ENCODE data around the gene TRABD2A.
A peak's percentile ranks its signal among the peaks of the same experiment; 100 is the strongest.

The TRABD2A gene

DNA sequence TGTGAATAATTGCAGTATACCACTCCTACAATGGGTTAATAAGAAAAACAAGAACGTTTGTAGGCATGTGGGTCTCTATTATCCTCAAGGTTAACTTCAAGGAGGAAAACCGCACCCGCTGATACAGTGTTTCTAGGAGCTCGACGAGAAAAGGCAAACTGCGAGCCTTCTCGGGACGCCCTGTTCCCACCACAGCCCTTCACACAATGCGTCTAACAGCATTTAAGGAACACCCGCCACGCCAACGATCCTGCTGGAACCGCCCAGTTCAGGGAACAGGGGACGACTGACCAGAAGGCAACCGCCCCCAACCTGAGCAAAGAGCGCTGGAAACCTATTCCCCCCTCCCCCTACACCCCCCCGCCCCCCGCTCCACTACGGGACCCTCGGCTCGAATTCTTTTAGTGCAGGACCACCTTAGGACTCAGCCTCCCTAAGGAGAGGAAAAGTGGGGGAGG lies 23.9 kb upstream of the TRABD2A start:
- no peak for DNase-seq (ENCODE audit: low spot score)

DNA sequence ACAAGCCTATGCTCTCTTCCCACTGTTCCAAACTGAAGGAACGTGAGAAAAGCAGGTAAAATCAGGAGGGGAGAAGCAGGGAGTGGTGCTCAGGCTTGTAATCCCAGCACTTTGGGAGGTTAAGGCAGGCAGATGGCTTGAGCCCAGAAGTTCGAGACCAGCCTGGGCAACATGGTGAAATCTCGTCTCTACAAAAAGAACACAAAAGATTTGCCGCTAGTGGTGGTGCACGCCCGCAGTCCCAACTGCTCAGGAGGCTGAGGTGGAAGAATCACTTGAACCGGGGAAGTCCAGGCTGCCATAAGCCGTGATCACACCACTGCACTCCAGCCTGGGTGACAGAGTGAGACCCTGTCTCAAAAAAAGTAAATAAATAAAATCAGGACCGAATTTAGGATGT lies 23.3 kb upstream of the TRABD2A start:
- no peak for DNase-seq (ENCODE audit: low spot score)

DNA sequence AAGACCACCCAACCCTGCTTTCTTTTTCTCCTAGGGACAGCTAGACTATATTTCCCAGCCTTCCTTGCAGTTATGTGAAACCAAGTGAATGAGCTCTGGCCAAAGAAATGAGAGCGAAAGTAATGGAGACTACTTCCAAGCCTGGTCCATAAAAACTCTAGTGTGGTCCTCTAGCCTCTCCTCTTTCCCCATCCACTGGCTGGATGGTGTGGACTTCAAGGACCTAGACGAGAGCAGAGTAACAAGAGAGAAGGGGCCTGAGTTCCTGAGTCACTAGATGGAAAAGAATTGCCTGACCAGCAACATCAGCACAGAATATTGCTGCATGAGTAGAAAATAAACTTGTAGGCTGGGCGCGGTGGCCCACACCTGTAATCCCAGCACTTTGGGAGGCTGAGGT lies 21.6 kb upstream of the TRABD2A start:
- DNase-seq (ENCODE audit: low spot score), result no peak

DNA sequence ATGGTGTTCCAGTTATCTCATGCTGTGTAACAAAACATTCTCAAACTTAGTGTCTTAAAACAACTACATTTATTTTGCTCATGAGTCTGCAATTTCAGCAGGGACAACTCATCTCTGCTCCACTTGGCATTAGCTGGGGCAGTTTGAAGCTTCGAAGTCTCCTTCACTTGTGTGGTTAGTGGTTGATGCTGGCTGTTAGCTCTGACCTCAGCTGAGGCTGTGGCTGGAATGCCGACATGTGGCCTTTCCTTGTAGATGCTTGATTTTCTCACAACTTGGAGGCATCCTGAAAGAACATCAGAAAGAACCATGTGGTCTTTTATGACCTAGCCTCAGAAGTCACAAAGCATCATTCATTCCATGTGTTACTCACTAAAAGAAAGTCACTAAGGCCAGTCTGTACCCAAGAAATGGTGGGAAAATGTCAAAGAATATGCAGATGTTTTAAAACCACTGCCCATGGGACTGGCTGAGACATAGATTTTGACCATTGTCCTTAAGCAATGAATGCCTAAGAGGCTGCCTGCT lies 20.8 kb upstream of the TRABD2A start:
- DNase-seq (ENCODE audit: low spot score), result no peak

DNA sequence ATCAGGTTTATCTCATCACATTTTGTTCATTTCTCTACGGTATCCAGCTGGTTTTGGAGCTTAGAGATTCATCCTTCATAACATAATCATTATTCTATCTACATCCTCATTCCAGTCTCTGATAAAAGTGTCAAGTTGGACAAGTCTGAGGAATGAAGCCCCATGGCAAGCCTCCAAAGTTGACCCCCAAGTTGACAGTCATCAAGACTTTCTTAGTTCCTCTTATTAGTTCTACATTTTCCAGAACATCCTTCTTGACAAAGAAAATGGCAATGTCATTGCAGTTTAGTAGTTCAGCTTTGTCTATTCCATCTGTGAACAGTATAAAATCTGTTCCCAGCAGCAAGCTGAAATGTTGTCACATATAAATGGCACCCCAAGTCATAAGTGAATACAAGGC lies 20.1 kb upstream of the TRABD2A start:
- DNase-seq (ENCODE audit: low spot score), result no peak

DNA sequence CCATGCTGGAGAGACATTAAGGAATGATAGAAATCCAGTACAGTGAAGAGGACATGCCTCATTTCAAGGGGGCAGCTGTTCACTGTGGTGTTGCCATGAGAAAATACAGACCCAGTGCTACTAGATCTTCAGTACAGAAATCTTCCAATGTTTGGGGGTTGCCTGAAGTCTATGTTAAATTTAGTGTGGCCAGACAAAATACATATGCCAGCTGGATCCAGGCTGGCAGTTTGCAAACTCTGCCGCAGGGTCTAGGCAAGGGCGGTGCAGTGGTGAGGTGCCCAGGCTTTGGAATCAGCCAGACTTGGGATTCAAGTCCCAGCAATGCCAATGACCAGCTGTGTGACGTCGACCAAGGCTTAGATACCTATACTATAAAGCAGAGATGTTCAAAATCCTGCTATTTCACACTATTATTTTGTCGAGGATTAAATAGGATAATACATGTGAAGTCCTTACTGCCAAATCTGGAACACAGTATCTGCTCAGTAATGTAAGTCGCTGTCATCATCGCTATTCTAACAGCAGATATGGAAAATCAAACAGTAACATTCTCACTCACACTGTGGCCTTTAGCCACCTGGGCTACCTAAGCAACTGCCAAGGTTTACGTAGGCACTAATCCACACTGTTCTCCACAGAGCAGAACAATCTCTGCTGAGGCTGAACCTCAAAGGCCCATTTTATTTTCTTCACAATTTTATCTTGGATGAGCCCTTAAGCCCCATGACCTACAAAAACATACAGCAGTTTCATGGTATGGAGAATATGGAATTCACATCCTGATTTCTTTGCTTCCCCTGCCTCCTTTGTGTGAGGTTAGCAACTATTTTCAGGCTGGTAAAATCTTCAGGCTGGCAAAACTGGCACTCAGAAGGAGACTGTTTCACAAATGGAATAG lies 18.7 kb upstream of the TRABD2A start:
- no peak for DNase-seq (ENCODE audit: low spot score)

DNA sequence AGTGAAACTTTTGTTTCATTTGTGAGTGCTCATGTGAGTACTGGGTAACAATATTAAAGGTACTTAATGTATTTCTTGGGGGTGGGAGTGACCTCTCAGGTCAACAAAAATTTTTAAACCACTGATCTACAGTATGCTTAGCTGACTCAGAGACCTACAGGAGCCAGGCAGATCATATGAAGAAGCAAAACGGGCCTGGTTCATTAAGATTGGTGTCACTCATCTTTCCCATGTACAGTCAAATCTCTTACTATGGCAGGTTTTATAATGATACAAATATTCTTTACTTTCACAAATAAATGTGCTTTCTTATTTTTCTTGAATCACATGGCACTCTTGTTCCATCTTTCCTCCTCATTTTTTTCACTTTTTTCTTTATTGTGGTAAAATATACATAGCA lies 16.9 kb upstream of the TRABD2A start:
- DNase-seq (ENCODE audit: low spot score), result no peak

DNA sequence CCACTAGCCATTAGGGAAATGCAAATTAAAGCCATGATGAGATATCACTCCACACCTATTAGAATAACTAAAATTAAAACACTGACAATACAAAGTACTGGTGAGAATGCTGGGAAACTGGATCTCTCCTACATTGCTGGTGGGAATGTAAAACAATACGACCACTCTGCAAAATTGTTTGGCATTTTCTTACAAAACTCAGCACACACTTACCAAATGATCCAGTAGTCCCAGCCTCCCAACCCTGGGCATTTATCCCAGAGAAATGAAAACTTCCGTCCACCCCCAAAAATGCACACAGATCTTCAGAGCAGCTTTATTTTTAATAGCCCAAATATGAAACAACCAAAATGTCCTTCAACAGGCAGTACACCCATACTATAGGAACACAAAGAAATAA lies 15.7 kb upstream of the TRABD2A start:
- no peak for DNase-seq (ENCODE audit: low spot score)

DNA sequence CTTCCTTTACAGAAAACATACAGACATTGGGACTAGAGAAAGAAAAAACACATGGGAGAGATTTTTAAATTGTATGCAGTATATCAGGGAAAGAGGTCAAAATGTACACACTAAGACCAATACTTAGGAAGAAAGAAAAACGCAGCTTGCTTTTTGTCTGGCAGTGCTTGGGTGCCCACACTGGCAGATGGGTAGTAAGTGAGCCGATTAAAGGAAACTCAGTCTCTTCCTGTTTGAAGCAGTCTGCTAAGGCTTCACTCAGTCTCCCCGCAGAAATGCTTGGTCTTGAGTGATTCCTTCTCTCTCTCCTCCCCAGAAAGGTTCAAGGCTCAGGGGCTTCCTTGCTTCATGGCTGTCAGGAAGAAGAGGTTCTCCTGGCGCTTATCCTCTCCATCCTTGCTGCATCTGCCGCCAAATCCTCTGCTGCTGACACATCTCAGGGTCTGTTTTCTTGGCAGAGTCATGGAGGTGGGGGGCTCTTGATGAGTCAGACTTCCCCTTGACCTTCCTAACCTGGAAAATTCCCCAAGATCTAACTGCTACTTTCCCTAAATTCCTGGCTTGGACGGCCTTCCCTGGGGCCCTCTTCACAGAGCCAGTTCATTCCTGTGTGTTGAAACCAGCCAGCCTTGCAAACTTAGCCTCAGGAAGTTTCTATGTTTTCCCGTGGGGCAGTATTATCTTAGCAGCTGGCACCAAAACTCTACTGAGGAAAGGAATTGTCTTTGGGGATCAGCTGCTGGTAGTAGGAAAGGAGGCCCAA lies 14.1 kb upstream of the TRABD2A start:
- no peak for DNase-seq (ENCODE audit: low spot score)

DNA sequence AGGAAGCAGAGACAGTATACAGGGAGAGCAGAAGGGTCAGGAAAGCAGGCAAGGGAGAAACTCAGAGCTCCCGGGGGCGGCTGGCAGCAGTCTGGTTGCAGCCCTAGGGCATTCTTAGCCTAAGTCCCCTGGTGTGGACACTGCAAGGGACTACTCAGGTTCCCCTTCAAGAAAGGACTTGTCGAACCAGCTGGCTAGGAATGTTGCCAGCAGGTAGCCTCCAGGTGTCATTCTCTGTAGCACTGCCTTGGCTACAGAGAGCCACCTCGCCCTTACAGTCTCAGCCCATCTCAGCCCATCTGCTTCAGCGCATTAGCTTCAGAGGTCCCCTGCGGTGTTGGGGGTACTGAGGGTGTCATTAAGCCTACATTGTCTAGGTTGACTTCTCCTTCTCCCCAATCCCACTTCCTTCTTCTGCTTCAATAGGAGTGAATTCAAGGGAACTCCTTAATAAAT lies 13.3 kb upstream of the TRABD2A start:
- peak; percentile 26 for DNase-seq (ENCODE audit: low spot score)

DNA sequence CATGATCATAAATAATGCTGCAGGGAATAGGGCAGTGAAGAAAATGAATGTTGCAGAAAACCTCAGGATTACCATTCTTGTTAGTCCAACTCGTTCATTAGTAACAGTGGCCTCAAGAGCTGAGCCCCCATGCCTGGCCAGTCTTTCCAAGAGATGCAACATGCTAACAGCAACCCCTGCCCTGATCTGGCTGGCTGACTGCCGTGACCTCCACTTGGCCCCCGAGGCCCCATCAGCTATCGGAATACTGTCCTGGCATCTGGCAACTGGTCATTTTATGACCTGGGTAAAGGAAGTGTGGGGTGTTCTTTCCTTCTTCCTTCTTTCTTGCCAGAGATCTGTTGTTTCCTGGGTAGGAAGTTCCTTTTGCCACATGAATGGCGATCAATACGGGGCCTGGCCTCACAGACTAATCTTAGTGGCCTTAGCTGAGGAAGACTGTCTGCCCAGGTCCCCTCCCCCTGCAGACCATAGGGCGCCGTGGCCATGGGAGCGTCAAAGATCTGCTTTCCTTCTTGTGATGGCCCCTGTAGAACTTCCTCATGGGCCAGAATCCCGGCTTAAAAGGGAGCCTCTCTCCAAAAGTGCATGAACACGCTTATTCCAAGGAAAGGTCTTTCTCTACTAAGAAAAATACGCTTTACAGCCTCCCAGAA lies 10.6 kb upstream of the TRABD2A start:
- DNase-seq (ENCODE audit: low spot score), result no peak

DNA sequence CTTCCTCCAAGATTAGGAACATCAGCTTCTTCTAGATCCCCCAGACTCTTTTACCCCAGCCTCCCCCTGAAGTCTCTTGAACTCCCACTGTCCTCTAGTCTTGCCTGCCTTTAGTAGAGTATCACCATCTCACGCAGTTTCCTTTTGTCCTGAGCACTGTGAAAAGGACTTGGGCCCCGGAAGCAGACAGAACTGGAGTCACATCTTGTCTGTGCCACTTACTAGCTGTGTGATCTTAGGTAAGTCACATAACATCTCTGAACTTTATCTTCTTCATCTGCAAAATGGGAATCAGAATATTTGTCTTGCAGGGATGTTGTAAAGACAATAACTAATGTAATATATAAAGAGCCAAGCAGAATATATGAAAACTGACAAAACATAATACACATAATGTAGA lies 8.4 kb upstream of the TRABD2A start:
- DNase-seq (ENCODE audit: low spot score), result no peak

DNA sequence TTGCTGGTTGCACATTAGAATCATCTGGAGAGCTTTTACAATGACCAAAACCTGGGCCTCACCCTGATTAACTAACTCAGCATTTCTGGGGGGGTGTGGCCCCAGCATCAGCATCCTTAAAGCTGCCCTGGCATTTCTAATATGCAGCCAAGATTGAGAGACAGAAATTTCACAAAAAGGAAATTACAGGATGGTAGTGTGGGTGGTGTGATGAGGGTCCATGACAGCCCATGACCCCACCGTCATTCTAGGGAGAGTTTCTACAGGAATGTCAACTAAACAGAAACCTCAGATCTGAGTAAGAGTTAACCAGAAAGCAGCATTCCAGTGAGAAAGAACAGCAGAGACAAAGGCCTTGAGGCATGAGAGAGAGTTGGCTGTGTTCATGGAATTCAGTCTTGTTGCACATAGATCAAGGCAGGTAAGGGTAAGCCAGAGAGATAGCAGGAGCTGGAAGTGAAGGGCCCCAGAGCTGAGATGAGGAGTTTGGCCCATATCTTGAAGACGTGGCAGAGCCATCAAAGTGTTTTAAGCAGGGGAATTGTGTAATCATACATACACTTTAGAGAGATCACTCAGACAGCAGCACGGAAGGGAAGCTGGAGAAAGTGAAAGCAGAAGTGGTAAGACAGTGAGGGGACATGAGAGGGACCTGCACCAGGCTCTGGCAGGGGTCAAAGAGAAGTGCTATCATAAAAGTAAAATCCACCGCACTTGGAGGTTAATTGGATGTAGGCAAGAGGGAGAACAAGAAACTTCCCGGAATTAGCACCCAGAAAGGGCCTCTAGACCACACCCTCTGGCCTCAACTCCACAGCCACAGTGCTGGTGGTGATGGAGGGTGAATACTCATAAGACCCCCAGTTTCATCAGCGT lies 7.8 kb upstream of the TRABD2A start:
- DNase-seq (ENCODE audit: low spot score), result peak; percentile 77

DNA sequence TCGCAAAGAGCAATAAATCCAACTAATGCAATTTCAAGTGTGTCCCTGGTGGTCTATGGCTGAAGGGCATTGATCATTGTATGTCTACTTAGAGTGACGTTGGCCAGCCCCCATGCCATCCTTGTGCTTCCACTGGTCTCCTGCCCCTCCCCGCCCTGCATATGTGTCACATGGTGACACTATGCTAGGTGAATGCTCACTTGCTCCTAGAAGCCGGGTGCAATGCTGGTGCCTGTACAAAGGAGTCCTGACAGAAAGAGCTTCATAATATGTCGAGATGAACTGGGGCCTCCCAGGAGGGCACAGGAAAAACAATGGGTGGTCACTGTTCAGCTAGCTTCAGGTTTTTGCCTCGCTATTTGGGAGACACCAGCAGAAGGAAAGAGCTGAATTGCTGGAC lies 5.9 kb upstream of the TRABD2A start:
- no peak for DNase-seq (ENCODE audit: low spot score)

DNA sequence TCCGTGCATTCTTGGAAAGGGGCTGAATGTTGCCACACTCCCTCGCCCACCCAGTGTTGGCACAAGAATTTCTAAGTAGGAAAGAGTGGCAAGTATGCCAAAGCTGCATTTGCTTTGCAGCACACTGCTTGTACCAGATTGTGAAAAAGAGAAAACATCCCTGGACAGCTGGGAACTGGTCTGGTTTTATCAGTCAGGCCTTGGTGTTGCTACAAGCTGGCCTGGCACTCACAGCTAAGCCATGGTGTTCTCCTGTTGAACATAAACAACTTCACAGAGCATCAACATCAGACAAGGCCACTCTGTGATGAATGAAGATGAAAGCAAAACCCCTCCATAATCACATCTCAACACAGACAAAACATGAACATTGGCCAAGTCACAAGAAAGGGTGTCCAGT lies 4.2 kb upstream of the TRABD2A start:
- DNase-seq (ENCODE audit: low spot score), result no peak

DNA sequence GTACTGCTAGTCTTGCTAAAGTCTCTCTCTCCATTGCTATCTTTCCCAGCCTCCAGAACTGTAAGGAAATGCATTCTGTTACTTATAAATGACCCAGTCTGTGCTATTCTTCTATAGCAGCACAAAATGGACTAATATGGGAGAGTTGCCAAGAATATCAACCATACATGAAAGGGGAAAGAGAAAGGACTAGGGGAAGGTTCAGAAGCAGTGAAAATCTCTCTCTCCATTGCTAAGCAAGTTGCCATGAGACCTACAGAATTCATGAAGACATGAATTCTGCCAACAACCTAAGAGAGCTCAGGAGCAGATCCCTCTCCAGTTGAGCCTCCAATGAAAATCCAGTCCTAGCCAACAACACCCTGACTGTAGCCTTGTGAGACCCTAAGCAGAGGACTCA lies 3.6 kb upstream of the TRABD2A start:
- no peak for DNase-seq (ENCODE audit: low spot score)

DNA sequence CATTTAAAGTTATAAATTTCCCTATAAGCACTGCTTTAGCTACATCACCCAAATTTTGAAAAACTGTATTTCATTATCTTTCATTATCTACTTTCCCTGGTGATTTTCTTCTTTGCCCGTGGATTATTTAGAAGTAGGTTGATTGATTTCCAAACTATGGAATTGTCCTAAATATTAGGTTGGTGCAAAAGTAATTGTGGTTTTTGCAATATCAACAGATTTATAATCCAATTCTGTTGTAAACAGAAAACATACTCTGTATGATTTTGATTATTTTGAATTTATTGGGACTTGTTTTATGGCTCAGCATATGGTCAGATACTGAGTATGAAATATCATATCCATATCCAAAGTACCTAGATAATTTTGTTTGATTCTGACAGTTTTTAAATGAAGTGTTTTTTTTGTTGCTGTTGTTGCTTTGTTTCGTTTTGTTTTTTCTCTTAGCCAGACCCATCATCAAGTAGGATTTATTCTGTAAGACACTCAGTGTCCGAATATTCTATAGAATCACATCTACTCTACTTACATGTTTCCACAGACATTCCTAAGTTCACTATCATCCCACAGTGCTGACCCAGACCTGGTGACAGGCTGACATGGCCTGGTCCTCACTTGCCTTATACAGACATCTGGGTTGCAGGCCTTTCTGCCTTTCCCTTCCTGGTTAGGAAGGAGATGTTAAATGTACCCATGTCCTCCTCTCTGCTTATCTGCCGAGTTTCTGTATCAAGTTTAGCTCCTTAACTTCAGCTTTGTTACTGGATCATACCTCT lies 2.1 kb upstream of the TRABD2A start:
- no peak for DNase-seq (ENCODE audit: low spot score)

DNA sequence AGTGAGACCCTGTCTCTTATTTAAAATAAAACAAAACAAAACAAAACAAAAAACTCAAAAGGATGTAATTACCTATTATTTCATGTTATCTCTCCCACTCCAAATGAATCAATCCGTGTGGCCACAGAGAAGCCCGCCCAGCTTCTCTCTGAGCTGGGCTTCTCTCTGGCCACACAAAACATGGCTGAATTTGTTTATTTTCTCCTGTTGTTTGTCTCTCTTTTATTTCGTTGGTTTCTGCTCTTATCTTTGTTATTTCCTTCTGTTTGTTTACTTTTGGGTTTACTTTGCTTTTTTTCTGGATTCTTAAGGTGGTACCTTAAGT lies 1.5 kb upstream of the TRABD2A start:
- DNase-seq (ENCODE audit: low spot score), result no peak

DNA sequence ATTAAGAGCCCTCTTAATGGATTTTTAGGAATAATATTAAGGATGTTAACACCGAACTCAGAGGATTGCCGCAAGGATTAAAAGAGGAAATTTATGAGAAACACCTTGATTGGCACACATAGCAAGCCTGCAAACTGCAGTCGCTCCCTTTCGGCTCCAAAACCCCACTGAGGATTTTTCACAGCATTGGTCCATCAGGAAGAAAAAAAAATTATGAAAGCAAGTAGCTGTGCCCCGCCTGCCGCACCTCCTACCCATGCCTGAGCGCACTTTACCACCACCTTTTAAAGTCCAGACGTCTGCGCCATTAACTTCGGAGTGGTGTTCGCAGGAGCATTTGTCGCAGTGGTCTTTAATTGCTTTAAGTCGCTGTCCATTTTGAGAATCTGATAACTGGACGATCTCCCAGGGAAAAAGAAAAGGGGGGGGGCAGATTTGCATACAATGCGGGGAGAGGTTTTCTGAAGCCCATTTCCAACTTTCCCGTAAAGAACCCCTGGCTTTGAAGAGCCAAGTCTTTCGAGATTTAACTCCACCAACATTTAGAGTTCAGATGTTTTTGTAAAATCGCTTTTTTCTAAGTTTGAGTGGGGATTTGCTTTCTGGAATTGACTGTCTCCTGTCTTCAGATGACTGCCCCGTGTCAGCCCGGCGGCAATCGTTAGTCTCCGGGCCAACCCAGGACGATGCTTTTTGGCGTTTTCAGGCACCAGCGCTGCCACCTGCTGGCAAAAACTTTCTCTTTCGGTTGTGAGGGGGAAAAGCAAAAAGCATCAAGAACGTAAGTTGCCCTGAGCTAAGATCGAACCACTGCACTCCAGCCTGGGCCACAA lies 913 bp upstream of the TRABD2A start:
- DNase-seq (ENCODE audit: low spot score), result peak; percentile 74

DNA sequence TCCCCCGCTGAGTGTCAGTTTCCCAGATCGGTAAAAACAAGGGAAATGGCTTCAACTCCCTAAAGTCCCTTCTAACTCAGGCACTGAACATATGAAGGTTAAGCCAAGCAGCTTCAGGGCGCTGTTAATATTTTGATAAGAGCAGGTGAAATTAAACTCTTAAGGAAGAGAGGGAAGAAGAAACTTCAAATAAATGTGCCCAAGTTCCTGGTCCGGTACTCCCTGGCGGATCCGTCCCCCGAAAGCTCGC lies 564 bp downstream of the TRABD2A start:
- no peak for DNase-seq (ENCODE audit: low spot score)

All from pons (tissue), 1 donor.